ENCODE results near the gene GPC1. TPM values are rescaled to one million over a fixed set of nuclear protein-coding genes. Genes with fewer than 3 reads are reported as not detected.

Gene GPC1
- total and polyA plus RNA-seq, 2 donors (not counting 1 experiment from before 2014, with no cell fraction given), result 1.2 to 3.3 TPM

- ATAC-seq (ENCODE audit: low read depth) (no peak), DNase-seq (no peak)
- H3K9ac ChIP-seq (ENCODE audit: low read length), result no peak overlapping the region
- no peaks in the 10 kb centered on the region for H3K27me3 ChIP-seq (replicated peaks in 1 of 4; ENCODE audit: control extremely low read depth in 1 of 4, control insufficient read depth in 3 of 4, insufficient read depth in 4 of 4, low read length in 3 of 4)
- H4K20me1 ChIP-seq (ENCODE audit: control insufficient read depth, insufficient read depth, low read length, poor library complexity, severe bottlenecking), result no peaks in the 10 kb centered on the region
- Mint-ChIP-seq H3K27me3 (no peaks in the 10 kb centered on the region), H3K9me3 (ENCODE audit: insufficient read depth) (no peaks in the 10 kb centered on the region), H3K4me3 (no peak overlapping the region), H3K4me1 (no peaks in the 10 kb centered on the region), H3K27ac (no peak overlapping the region)
- H3K36me3 ChIP-seq (replicated peaks in 1 of 2; ENCODE audit: control extremely low read depth in 1 of 2, control insufficient read depth in 1 of 2, extremely low read depth in 1 of 2, insufficient read depth in 2 of 2, low read length in 1 of 2), result no peaks in the 10 kb centered on the region
- no peak overlapping the region for H3K4me3 ChIP-seq (ENCODE audit: control extremely low read depth in 1 of 5, extremely low read depth in 1 of 5, insufficient read depth in 1 of 5, low read depth in 2 of 5, low read length in 4 of 5)
- ChIA-PET CTCF (no interaction called here), POLR2A (no interaction called here)
- no peak overlapping the region for H3K4me2 ChIP-seq (replicated peaks; ENCODE audit: low read depth, low read length, poor library complexity, severe bottlenecking)
- no peak for TF ChIP-seq EZH2 (IDR thresholded peaks at IDR 0.05; ENCODE audit: borderline replicate concordance, insufficient read depth, low read depth, low read length, poor library complexity, severe bottlenecking)
- no peak for TF ChIP-seq CTCF (IDR thresholded peaks at IDR 0.05)
- H2AFZ ChIP-seq (ENCODE audit: insufficient read depth, low read depth, low read length, poor library complexity, severe bottlenecking), result no peak overlapping the region
- WGBS (ENCODE audit: insufficient coverage), result 92% methylated on average over 22 of the region's 22 CpGs
- H3K27ac ChIP-seq (ENCODE audit: low read length in 2 of 2), result no peak overlapping the region
- H3K79me2 ChIP-seq (ENCODE audit: control insufficient read depth, insufficient read depth, low read length), result no peaks in the 10 kb centered on the region
- intact Hi-C loops (cut with micrococcal nuclease), result no loop called here
- no peaks in the 10 kb centered on the region for H3K4me1 ChIP-seq (ENCODE audit: control insufficient read depth in 2 of 2, insufficient read depth in 2 of 2, low read length in 2 of 2)
- H3K9me3 ChIP-seq (ENCODE audit: control extremely low read depth in 1 of 3, control insufficient read depth in 2 of 3, insufficient read depth in 1 of 3, low read length in 2 of 3), result peaks cover 0 to 5% (median 0%) of the 10 kb centered on the region in 3 donors
Observed at GRCh38 chr2:240465268-240465764, 29.9 kb downstream of the GPC1 start.

- Mint-ChIP-seq H3K27me3 (no peaks in the 10 kb centered on the region), H3K4me1 (no peaks in the 10 kb centered on the region), H3K9me3 (ENCODE audit: insufficient read depth) (no peaks in the 10 kb centered on the region), H3K4me3 (no peak overlapping the region), H3K27ac (no peak overlapping the region)
- Histone ChIP-seq H3K9ac (ENCODE audit: low read length) (no peak overlapping the region), H3K4me3 (ENCODE audit: control extremely low read depth in 1 of 5, extremely low read depth in 1 of 5, insufficient read depth in 1 of 5, low read depth in 2 of 5, low read length in 4 of 5) (no peak overlapping the region), H4K20me1 (ENCODE audit: control insufficient read depth, insufficient read depth, low read length, poor library complexity, severe bottlenecking) (no peaks in the 10 kb centered on the region), H3K27ac (ENCODE audit: low read length in 2 of 2) (no peak overlapping the region), H3K9me3 (ENCODE audit: control extremely low read depth in 1 of 3, control insufficient read depth in 2 of 3, insufficient read depth in 1 of 3, low read length in 2 of 3) (peaks cover 0 to 8% (median 0%) of the 10 kb centered on the region in 3 donors), H3K36me3 (replicated peaks in 1 of 2; ENCODE audit: control extremely low read depth in 1 of 2, control insufficient read depth in 1 of 2, extremely low read depth in 1 of 2, insufficient read depth in 2 of 2, low read length in 1 of 2) (no peaks in the 10 kb centered on the region), H3K27me3 (replicated peaks in 1 of 4; ENCODE audit: control extremely low read depth in 1 of 4, control insufficient read depth in 3 of 4, insufficient read depth in 4 of 4, low read length in 3 of 4) (no peaks in the 10 kb centered on the region), H3K79me2 (ENCODE audit: control insufficient read depth, insufficient read depth, low read length) (no peaks in the 10 kb centered on the region), H3K4me2 (replicated peaks; ENCODE audit: low read depth, low read length, poor library complexity, severe bottlenecking) (no peak overlapping the region), H3K4me1 (ENCODE audit: control insufficient read depth in 2 of 2, insufficient read depth in 2 of 2, low read length in 2 of 2) (no peaks in the 10 kb centered on the region), H2AFZ (ENCODE audit: insufficient read depth, low read depth, low read length, poor library complexity, severe bottlenecking) (no peak overlapping the region)
- ChIA-PET POLR2A (no interaction called here), CTCF (no interaction called here)
- 83% methylated on average over 27 of the region's 28 CpGs for WGBS (ENCODE audit: insufficient coverage)
- intact Hi-C loops (cut with micrococcal nuclease), result no loop called here
- ATAC-seq (ENCODE audit: low read depth) (no peak), DNase-seq (no peak)
- TF ChIP-seq CTCF (IDR thresholded peaks at IDR 0.05) (no peak), EZH2 (IDR thresholded peaks at IDR 0.05; ENCODE audit: borderline replicate concordance, insufficient read depth, low read depth, low read length, poor library complexity, severe bottlenecking) (no peak)
Observed at GRCh38 chr2:240465765-240466578, 30.5 kb downstream of the GPC1 start.
